Fibroblast of upper back skin (primary cell): ENCODE data around the gene CCDC102B.
A peak's percentile ranks its signal among the peaks of the same experiment; 100 is the strongest.
"Not testable (repeated sequence)": the region's sequence is repeated elsewhere in the genome, so short reads cannot be mapped to it uniquely, and the experiment has no call there.

Experiments used
- DNase-seq: peaks from one replicate; pipeline ENCODE4 v3.0.0-alpha.2; 2013

Gene CCDC102B

GRCh38 chr18:68984342-68984741 is 186.5 kb downstream of the CCDC102B start:
- peak; percentile 33 for DNase-seq

- no peak for DNase-seq
Measured at GRCh38 chr18:68985172-68985820, 187.4 kb downstream of the CCDC102B start.

- peak; percentile 42 for DNase-seq
Measured at GRCh38 chr18:68991286-68991685, 193.4 kb downstream of the CCDC102B start.

- no peak for DNase-seq
Measured at GRCh38 chr18:68992719-68993482, 195.0 kb downstream of the CCDC102B start.

- DNase-seq: no peak
Measured at GRCh38 chr18:68995675-68996074, 197.8 kb downstream of the CCDC102B start.

- no peak for DNase-seq
Measured at GRCh38 chr18:68997845-68998244, 200.0 kb downstream of the CCDC102B start.

- DNase-seq: no peak
Measured at GRCh38 chr18:69000366-69000765, 202.5 kb downstream of the CCDC102B start.

- DNase-seq: no peak
Measured at GRCh38 chr18:69002233-69002632, 204.4 kb downstream of the CCDC102B start.

- DNase-seq: not testable (repeated sequence)
Measured at GRCh38 chr18:69006212-69006611, 208.3 kb downstream of the CCDC102B start.

- DNase-seq: no peak
Measured at GRCh38 chr18:69008538-69008937, 210.7 kb downstream of the CCDC102B start.

GRCh38 chr18:69021211-69021805 is 223.4 kb downstream of the CCDC102B start:
- DNase-seq: no peak

GRCh38 chr18:69022426-69022825 is 224.5 kb downstream of the CCDC102B start:
- DNase-seq: no peak

- no peak for DNase-seq
Measured at GRCh38 chr18:69031571-69031970, 233.7 kb downstream of the CCDC102B start.

- DNase-seq: no peak
Measured at GRCh38 chr18:69032009-69032408, 234.1 kb downstream of the CCDC102B start.

- no peak for DNase-seq
Measured at GRCh38 chr18:69035756-69036155, 237.9 kb downstream of the CCDC102B start.

GRCh38 chr18:69044215-69044614 is 246.3 kb downstream of the CCDC102B start:
- no peak for DNase-seq

- no peak for DNase-seq
Measured at GRCh38 chr18:69064063-69064462, 266.2 kb downstream of the CCDC102B start.

GRCh38 chr18:69067048-69067447 is 269.2 kb downstream of the CCDC102B start:
- DNase-seq: no peak

GRCh38 chr18:69071680-69072079 is 273.8 kb downstream of the CCDC102B start:
- DNase-seq: no peak

GRCh38 chr18:69081846-69082245 is 284.0 kb downstream of the CCDC102B start:
- no peak for DNase-seq

- no peak for DNase-seq
Measured at GRCh38 chr18:69082499-69082898, 284.6 kb downstream of the CCDC102B start.

- DNase-seq: no peak
Measured at GRCh38 chr18:69085951-69086350, 288.1 kb downstream of the CCDC102B start.

- DNase-seq: no peak
Measured at GRCh38 chr18:69088973-69089372, 291.1 kb downstream of the CCDC102B start.

GRCh38 chr18:69097349-69097748 is 299.5 kb downstream of the CCDC102B start:
- DNase-seq: no peak
